Measurements from ENCODE around the gene SCP2D1.

SCP2D1 gene

DNA sequence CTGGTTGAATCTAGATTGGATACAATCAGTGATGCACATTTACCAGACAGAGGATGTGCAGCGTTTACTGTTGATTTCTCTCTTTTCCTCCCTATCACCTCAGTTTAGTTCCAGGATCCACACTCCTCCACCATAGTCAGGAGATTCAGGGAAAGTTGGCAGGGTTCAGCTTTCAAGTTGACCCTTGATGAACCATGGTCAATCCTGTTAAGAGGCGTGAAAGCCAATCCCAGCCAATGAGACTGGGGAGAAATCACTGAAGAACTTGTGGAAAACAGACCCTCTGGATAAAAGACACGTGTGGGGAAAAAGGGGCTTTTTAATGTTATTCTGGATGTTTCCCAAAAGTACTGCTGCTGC is 19.2 kb upstream of the SCP2D1 start:
- Histone ChIP-seq H3K36me3 (replicated peaks) (no peaks in the 10 kb centered on the region), H3K4me3 (peak overlapping the region; percentile 47), H3K4me1 (peaks cover 8% of the 10 kb centered on the region; the same call in 1 of the 2 replicates), H3K27me3 (ENCODE audit: low read depth) (no peaks in the 10 kb centered on the region), H3K9me3 (no peaks in the 10 kb centered on the region)
- no peak for DNase-seq (ENCODE audit: low spot score in 2 of 2)
- in situ Hi-C loops (cut with MboI; ENCODE audit: low sequenced_read_pairs) = no loop called here

DNA sequence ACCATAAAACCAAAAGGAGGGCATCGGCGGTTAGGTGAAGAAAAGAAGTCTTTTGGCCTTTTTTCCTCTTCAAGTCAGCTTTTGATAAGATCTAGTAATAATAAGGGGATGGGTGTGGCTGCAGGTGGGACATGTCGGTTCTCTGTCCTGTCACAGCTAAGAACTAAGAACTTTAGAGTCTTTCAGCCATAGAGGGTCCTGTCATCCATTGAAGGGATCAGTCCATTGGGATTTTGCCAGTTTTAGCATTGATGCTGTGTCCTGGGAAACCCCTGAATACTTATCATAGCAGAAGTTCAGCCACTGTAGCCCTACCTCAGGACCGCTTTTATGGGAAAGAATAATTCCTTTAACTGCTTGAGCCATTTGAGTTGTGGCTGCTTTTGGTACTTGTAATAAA is 18.2 kb upstream of the SCP2D1 start:
- no peak for DNase-seq (ENCODE audit: low spot score in 2 of 2)
- Histone ChIP-seq H3K4me1 (peaks cover 8% of the 10 kb centered on the region; the same call in 1 of the 2 replicates), H3K36me3 (replicated peaks) (no peaks in the 10 kb centered on the region), H3K27me3 (ENCODE audit: low read depth) (no peaks in the 10 kb centered on the region), H3K4me3 (no peak overlapping the region), H3K9me3 (no peaks in the 10 kb centered on the region)
- in situ Hi-C loops (cut with MboI; ENCODE audit: low sequenced_read_pairs) = no loop called here

DNA sequence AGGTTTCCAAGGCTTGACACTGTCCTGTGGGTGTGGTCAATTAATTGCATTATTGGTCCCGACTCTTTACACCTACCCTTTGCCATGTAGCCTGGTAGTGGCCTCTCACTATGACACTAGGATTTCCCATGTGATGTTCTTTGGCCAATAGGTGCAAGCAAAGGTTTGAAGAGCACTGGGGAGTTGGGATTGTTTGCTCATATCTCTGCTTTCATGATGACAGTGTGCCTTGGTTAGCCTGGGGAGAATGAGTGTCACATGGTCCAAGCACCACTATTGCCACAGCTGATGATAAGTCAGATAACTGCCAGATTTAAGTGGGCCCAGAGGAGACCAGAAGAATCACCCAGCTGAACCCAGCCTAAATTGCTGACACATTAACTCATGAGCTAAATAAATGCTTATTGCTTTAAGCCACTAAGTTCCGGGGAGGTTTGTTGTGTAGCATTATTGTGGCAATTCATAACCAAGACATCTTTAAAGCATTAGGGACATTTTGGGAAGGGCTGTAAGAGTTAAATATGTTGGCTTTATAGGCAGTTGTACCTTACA is 17.2 kb upstream of the SCP2D1 start:
- peaks cover 8% of the 10 kb centered on the region; the same call in 1 of the 2 replicates for H3K4me1 ChIP-seq
- no peaks in the 10 kb centered on the region for H3K27me3 ChIP-seq (ENCODE audit: low read depth)
- H3K36me3 ChIP-seq (replicated peaks) = no peaks in the 10 kb centered on the region
- no peaks in the 10 kb centered on the region for H3K9me3 ChIP-seq
- DNase-seq (ENCODE audit: low spot score in 2 of 2) = no peak
- in situ Hi-C loops (cut with MboI; ENCODE audit: low sequenced_read_pairs) = no loop called here
- no peak overlapping the region for H3K4me3 ChIP-seq

DNA sequence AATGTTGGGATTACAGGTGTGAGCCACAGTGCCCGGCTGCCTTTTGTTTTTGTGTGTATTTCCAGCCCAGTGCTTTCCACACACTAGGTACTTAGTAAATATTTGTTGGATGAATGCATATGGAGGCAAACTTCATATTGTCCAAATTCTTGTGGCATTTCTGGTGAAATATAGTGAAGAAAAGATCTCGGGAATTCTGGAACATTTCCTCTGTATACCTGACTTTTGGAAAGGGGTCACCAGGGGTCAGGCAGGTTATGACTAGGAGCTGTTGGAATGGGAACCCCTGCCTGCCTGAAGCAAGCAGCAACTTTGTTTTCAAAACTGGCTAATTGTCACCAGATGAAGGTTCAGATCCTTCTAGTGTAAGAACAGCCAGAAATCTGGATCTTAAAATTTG is 12.1 kb upstream of the SCP2D1 start:
- H3K9me3 ChIP-seq = no peaks in the 10 kb centered on the region
- DNase-seq (ENCODE audit: low spot score in 2 of 2) = no peak
- no peaks in the 10 kb centered on the region for H3K36me3 ChIP-seq (replicated peaks)
- in situ Hi-C loops (cut with MboI; ENCODE audit: low sequenced_read_pairs) = loop anchor here (25.0 kb wide), 3 partner anchors 111 to 861 kb away; partner anchors contain the start of gene SLC24A3
- H3K4me3 ChIP-seq = no peak overlapping the region
- H3K4me1 ChIP-seq = no peaks in the 10 kb centered on the region
- H3K27me3 ChIP-seq (ENCODE audit: low read depth) = 0 out of 2 replicates have a peak, but pooled peaks cover 2% of the 10 kb centered on the region

DNA sequence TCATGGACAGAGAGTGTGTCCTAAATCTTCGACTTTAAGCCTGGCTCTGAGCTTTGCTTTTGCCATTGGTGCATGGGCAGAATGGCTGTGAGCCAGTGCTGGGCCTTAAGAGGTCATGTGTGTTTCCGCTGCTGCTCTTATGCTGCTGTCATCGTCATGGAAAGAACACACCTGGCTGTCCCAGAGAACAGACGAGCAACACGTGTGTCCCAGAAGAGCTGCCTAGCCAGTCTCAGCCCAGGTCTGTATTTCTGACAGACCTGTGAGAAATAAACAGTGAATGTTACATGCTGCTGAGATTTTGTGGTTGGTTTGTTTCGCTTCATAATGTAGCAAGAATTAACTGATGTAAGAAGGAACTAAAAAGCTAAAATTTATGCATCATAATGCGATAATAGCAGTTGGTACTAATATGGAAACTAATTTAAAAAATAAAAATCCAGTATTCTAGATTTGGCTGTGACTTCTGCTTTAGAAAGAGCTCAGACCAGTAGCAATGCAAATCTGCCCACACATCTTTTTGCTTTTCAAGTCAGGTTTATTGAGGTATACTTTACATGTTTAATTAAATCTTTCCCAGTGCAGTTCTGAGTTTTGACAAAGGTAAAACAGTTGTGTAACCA is 11.5 kb upstream of the SCP2D1 start:
- in situ Hi-C loops (cut with MboI; ENCODE audit: low sequenced_read_pairs) = loop anchor here (25.0 kb wide), 3 partner anchors 110 to 860 kb away; partner anchors contain the start of gene SLC24A3
- no peaks in the 10 kb centered on the region for H3K4me1 ChIP-seq
- H3K9me3 ChIP-seq = no peaks in the 10 kb centered on the region
- DNase-seq (ENCODE audit: low spot score in 2 of 2) = no peak
- H3K36me3 ChIP-seq (replicated peaks) = no peaks in the 10 kb centered on the region
- 0 out of 2 replicates have a peak, but pooled peaks cover 2% of the 10 kb centered on the region for H3K27me3 ChIP-seq (ENCODE audit: low read depth)
- no peak overlapping the region for H3K4me3 ChIP-seq

DNA sequence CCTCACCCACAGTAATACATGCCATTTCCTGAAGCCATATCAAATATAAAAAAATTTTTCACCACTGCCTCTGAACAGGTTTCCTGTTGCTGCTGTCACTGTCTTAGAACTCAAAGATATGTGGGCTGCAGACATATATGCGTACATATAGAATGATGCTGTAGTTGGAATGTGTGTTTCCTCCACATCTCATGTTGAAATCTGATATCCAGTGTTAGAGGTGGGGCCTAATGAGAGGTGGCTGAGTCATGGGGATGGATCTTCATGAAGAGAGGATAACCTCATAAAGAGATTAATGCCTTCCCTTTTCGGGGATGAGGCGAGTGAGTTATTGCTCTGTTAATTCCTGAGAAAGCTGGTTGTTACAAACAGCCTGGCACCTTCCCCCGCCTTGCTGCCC is 7.7 kb upstream of the SCP2D1 start:
- Histone ChIP-seq H3K27me3 (ENCODE audit: low read depth) (0 out of 2 replicates have a peak, but pooled peaks cover 2% of the 10 kb centered on the region), H3K36me3 (replicated peaks) (no peaks in the 10 kb centered on the region), H3K4me1 (no peaks in the 10 kb centered on the region), H3K4me3 (no peak overlapping the region), H3K9me3 (no peaks in the 10 kb centered on the region)
- DNase-seq (ENCODE audit: low spot score in 2 of 2) = no peak
- in situ Hi-C loops (cut with MboI; ENCODE audit: low sequenced_read_pairs) = loop anchor here (25.0 kb wide), 3 partner anchors 106 to 856 kb away; partner anchors contain the start of gene SLC24A3

DNA sequence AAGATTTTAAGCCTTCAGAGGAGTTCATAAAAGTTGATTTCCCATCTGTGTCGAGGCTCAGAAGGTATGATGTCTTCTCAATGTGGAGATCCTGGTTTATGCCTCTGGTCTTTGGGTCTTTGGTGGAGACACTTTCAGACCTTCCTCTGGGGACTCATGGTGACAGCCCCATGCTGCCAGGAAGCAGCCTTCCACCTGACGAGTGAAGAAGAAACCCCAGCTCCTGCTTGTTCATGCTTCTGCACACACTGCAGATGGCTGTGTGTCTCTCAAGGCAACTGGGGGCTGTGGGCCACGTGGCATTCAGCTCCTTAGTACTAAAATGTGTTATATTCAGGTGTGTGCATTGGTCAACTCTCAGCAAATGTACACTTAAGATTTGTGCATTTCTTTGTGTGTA is 4.9 kb upstream of the SCP2D1 start:
- H3K4me1 ChIP-seq = no peaks in the 10 kb centered on the region
- no peaks in the 10 kb centered on the region for H3K36me3 ChIP-seq (replicated peaks)
- in situ Hi-C loops (cut with MboI; ENCODE audit: low sequenced_read_pairs) = loop anchor here (25.0 kb wide), 3 partner anchors 104 to 854 kb away; partner anchors contain the start of gene SLC24A3
- no peaks in the 10 kb centered on the region for H3K27me3 ChIP-seq (ENCODE audit: low read depth)
- DNase-seq (ENCODE audit: low spot score in 2 of 2) = no peak
- H3K9me3 ChIP-seq = no peaks in the 10 kb centered on the region
- no peak overlapping the region for H3K4me3 ChIP-seq

DNA sequence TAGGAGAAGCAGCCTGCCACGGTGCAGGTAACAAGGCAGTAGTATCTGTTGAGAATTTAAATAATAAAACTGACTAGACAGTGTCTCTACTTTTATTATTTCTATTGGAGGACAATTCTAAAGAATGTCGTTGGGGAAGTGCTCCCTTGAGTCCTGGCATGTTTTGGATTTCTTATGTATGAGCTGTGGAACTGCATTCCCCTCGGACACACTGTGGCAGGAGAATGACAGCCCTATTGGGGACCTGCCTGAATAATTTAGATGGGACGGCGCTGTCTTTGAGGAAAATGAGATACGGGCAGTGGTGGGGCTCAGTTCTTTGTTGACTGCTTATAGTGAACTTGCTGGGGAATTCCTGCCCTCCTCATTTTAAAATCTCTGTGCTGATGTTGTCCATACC is 2.4 kb upstream of the SCP2D1 start:
- Histone ChIP-seq H3K4me3 (no peak overlapping the region), H3K9me3 (no peaks in the 10 kb centered on the region), H3K27me3 (ENCODE audit: low read depth) (no peaks in the 10 kb centered on the region), H3K36me3 (replicated peaks) (no peaks in the 10 kb centered on the region), H3K4me1 (no peaks in the 10 kb centered on the region)
- in situ Hi-C loops (cut with MboI; ENCODE audit: low sequenced_read_pairs) = loop anchor here (25.0 kb wide), 3 partner anchors 101 to 851 kb away; partner anchors contain the start of gene SLC24A3
- DNase-seq (ENCODE audit: low spot score in 2 of 2) = no peak

DNA sequence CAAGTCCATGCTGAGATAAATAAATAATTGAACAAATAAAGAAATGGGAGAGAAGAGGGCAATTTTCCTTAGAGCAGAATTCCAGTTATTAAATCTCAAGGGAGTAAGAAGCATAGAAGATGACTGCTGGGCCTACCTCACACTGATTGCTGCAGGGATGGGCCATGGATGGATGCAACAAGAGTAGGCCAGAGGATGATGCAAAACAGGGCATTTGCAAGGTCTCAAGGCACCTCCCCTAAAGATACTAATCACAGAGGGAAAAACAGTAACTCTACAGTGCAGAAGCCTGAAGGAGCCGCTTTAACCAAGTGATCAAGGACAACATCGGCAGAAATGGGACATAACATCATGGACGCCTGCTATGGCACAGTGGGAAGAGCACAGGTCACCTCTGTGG is 1.7 kb upstream of the SCP2D1 start:
- Histone ChIP-seq H3K4me3 (no peak overlapping the region), H3K27me3 (ENCODE audit: low read depth) (no peaks in the 10 kb centered on the region), H3K36me3 (replicated peaks) (no peaks in the 10 kb centered on the region), H3K9me3 (no peaks in the 10 kb centered on the region), H3K4me1 (no peaks in the 10 kb centered on the region)
- in situ Hi-C loops (cut with MboI; ENCODE audit: low sequenced_read_pairs) = loop anchor here (25.0 kb wide), 3 partner anchors 100 to 850 kb away; partner anchors contain the start of gene SLC24A3
- DNase-seq (ENCODE audit: low spot score in 2 of 2) = no peak

DNA sequence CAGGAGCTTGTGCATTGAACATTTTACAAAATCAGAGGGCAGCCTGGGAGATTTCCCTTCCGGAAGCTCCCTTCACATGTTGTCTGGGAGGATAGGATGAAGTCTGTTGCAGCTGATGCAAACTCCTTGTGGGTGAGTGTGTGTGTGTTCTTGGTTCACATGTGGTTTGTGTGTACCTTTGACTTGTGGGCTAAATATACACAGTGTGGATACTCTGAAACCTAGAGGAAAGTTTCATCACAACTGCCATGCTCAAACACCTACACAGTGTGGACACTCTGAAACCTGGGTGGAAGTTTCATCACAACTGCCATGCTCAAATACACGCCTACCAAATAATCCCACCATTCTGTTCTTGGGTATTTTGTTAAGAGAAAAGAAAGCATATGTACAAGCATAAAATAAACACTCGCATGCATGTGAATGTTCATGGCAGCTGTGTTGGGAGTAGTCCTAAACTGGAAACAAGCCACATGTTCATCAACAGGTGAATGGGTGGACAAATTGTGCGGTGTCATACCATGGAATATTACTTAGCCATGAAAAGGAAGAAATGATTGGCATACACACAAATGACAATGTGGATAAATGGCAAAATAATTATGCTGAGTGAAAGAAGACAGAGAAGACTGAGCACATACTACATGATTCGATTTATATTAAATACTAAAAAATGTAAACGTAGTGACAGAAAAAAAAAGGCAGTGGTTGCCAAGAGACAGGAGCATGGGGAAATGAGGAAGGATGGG is 1.8 kb downstream of the SCP2D1 start:
- H3K4me1 ChIP-seq = no peaks in the 10 kb centered on the region
- no peaks in the 10 kb centered on the region for H3K9me3 ChIP-seq
- H3K27me3 ChIP-seq (ENCODE audit: low read depth) = no peaks in the 10 kb centered on the region
- H3K4me3 ChIP-seq = no peak overlapping the region
- DNase-seq (ENCODE audit: low spot score in 2 of 2) = no peak
- no peaks in the 10 kb centered on the region for H3K36me3 ChIP-seq (replicated peaks)
- in situ Hi-C loops (cut with MboI; ENCODE audit: low sequenced_read_pairs) = loop anchor here (25.0 kb wide), 3 partner anchors 97 to 847 kb away; partner anchors contain the start of gene SLC24A3

DNA sequence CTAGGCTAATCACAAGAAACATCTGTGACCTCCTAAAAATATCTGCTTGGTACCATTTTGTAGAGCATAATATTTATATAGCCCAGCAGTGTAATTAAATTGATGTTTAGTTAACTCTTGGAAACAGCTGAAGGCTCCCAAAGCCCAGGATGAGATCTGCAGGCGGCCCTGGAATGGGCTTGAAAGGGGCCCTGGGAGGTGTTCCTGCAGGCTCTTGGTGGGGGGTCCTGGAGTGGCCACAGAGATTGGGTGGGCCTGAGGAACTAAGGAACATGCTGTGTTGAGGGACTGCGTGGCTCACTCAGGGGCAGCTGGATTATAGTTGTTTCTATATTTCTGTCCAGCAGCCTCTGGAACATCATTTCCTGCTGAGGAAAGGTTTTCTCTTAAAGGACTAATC is 9.2 kb downstream of the SCP2D1 start:
- no peaks in the 10 kb centered on the region for H3K36me3 ChIP-seq (replicated peaks)
- no peak overlapping the region for H3K4me3 ChIP-seq
- no peaks in the 10 kb centered on the region for H3K27me3 ChIP-seq (ENCODE audit: low read depth)
- H3K4me1 ChIP-seq = no peaks in the 10 kb centered on the region
- in situ Hi-C loops (cut with MboI; ENCODE audit: low sequenced_read_pairs) = loop anchor here (25.0 kb wide), 3 partner anchors 89 to 839 kb away; partner anchors contain the start of gene SLC24A3
- no peaks in the 10 kb centered on the region for H3K9me3 ChIP-seq
- DNase-seq (ENCODE audit: low spot score in 2 of 2) = no peak

DNA sequence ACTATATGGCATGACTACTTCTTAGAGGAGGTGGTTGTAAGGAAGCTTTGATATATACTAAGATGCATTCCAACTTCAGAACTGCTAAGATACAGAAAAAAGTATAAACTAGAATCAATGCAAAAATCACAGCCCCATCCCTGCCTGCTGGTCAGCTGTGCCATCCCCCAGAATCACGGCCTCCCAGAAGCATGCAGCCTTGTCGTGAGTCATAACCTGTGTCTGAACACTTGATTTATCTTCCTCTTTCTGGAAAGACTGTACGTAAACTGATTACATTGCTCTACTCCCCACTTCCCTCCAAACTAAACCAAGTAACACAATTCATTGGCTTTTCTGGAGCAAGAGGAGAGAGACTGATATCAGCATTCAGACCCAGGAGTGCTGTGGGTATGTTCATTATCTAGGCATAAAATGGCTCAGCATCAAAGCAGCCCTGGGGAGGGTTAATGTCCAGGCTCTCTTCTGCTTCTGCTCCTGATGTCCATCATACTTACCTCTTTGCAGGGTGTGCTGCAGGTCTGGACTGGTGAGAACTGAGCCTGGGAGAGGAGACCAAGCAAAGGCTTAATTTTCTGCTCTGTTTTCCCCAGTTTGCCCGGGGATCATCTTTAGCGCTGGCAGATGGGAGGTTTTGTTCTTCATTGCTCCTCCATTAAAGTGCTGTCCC is 18.4 kb downstream of the SCP2D1 start:
- H3K27me3 ChIP-seq (ENCODE audit: low read depth) = no peaks in the 10 kb centered on the region
- H3K36me3 ChIP-seq (replicated peaks) = no peaks in the 10 kb centered on the region
- no peaks in the 10 kb centered on the region for H3K4me1 ChIP-seq
- H3K9me3 ChIP-seq = no peaks in the 10 kb centered on the region
- H3K4me3 ChIP-seq = no peak overlapping the region
- DNase-seq (ENCODE audit: low spot score in 2 of 2) = no peak
- in situ Hi-C loops (cut with MboI; ENCODE audit: low sequenced_read_pairs) = no loop called here

DNA sequence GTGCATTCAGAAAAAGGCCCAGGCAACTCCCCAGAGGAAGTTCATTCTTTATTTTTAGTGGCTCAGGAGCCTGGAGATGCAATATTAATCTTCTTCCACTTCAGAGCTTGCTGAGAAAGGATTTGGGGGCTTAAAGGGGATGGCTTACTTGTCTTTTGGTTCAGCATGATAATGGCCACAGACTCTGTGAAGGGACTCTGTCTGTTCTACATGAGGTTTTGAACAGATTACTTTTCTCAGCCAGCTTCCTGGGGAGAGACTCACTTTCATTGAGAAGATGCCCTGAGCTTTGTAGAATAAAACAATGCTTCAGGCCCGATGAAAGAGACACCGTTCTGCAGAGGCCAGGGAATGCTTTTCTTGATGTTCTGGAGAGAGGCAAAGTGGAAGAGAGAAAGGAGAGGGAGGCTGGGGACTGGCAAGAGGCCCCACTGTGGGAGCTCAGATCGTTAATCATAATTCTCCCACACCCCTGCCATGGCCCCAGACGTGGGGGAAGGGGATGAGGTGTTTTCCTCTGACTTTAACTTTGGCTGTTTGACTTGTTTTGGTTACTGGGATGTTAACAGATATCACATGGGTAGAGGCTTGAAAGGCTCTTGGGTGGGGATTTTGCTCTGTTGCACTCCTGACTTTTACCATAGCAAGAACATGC is 19.1 kb downstream of the SCP2D1 start:
- DNase-seq (ENCODE audit: low spot score in 2 of 2) = no peak
- in situ Hi-C loops (cut with MboI; ENCODE audit: low sequenced_read_pairs) = no loop called here
- no peaks in the 10 kb centered on the region for H3K4me1 ChIP-seq
- no peaks in the 10 kb centered on the region for H3K36me3 ChIP-seq (replicated peaks)
- no peaks in the 10 kb centered on the region for H3K27me3 ChIP-seq (ENCODE audit: low read depth)
- no peaks in the 10 kb centered on the region for H3K9me3 ChIP-seq
- no peak overlapping the region for H3K4me3 ChIP-seq
